ENCODE results near the gene PFAS. TPM values are rescaled to one million over a fixed set of nuclear protein-coding genes. Genes with fewer than 3 reads are reported as not detected.

Gene PFAS
- total and polyA plus RNA-seq, 8 donors, result 4.6 to 68.7 (median 12.4) TPM

DNA sequence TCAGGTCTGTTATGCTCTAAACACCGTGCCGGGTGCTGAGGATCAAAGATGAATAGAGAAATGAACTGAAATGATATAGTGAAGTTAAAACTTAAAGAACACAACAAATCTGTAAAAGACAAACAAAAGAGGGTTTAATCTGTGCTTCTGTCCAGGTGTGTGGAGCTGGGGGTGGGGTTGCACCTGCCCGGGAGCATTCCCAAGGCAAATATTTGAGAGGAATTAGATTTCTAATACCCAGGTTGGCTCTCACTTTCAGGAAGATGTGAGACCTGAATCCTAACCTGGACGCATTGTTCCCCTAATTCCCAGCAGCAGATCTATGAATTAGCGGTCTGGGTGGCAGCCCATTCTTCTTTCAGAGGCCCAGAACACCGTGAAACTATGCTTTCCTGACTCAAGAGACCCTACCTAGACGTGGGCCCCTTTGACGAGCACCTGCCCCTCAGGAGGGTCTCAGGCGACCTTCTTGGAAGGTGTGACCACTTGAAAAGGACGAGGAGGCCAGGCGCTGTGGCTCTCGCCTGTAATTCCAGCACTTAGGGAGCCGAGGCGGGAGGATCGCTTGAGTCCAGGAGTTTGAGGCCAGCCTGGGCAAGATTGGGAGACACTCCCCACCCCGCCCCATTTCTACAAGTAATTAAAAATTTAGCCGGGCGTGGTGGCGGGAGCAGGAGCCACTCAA lies 38.7 kb downstream of the PFAS start:
- WGBS, 5 donors, result 14 to 26% (median 21%) methylated on average over 19 of the region's 19 CpGs
- Histone ChIP-seq H3K36me3 (peaks cover 0 to 10% (median 0%) of the 10 kb centered on the region in 4 donors), H3K4me1 (peaks cover 8 to 54% (median 46%) of the 10 kb centered on the region in 4 donors), H3K9me3 (no peaks in the 10 kb centered on the region), H3K27ac (peak overlapping the region; percentile 94 to 99 (median 95)), H3K27me3 (no peaks in the 10 kb centered on the region), H3K4me3 (peak overlapping the region; percentile 68 to 86 (median 77))
- intact Hi-C loops (cut with DNase I; ENCODE audit: low total_unique reads), result no loop called here
- TF ChIP-seq POLR2AphosphoS5 (IDR thresholded peaks at IDR 0.05) (no peak), EP300 (IDR thresholded peaks at IDR 0.05) (no peak), POLR2A (IDR thresholded peaks at IDR 0.05) (no peak), CTCF (IDR thresholded peaks at IDR 0.05) (no peak)
- DNase-seq, result peak; percentile 30 to 66

DNA sequence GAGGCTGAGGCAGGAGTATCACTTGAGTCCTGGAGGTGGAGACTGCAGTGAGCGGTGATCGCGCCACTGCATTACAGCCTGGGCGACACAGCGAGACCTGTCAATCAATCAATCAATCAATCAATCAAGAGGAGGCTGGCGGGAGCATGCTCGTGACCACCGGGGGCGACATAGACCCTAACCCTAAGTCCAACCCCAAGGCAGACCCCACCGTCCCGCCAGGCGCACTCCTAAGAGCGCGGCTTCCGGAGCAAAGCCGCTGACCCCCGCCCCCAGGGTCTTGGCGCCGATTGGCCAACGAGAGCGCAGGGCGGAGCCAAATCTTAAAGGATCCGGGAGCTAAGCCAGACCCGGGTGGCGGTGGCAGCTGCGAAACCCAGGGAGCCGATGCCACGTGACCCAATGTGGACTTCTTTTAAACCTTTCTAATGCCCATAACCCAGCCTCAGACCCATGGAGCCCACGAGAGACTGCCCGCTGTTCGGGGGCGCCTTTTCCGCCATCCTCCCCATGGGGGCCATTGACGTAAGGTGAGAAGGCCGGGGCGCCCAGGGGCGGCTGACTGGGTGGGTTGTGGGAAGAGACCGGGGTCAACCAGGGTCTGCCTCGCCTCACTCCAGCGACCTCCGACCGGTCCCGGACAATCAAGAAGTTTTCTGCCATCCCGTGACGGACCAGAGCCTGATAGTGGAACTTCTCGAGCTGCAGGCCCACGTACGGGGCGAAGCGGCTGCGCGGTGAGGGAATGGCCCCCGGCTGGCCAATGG lies 39.4 kb downstream of the PFAS start, which contains the start of gene RANGRF:
TSS of gene RANGRF (plus strand) at position 335 of the 767 bp plus-strand sequence. CDS start at position 454, 119 bp downstream.
- no peaks in the 10 kb centered on the region for H3K27me3 ChIP-seq
- H3K36me3 ChIP-seq, result peaks cover 0 to 10% (median 0%) of the 10 kb centered on the region in 4 donors
- intact Hi-C loops (cut with DNase I; ENCODE audit: low total_unique reads), result no loop called here
- peak within 1 kb of the TSS; percentile 68 to 86 (median 77) for H3K4me3 ChIP-seq
- H3K27ac ChIP-seq, result peak within 1 kb of the TSS; percentile 94 to 99 (median 95)
- peak; percentile 94 to 96 for DNase-seq
- 0 to 1% (median 0%) methylated on average over 34 to 53 of the region's 53 CpGs for WGBS, 5 donors
- no peaks in the 10 kb centered on the region for H3K9me3 ChIP-seq
- H3K4me1 ChIP-seq, result peaks cover 8 to 54% (median 48%) of the 10 kb centered on the region in 4 donors
- TF ChIP-seq POLR2A (IDR thresholded peaks at IDR 0.05) (peak in 1 of 4 donors; percentile 31), EP300 (IDR thresholded peaks at IDR 0.05) (peak; percentile 23), POLR2AphosphoS5 (IDR thresholded peaks at IDR 0.05) (peak; percentile 36 to 92 (median 81)), CTCF (IDR thresholded peaks at IDR 0.05) (no peak)

GRCh38 chr17:8289103-8289397 lies 40.0 kb downstream of the PFAS start:
- Histone ChIP-seq H3K27me3 (no peaks in the 10 kb centered on the region), H3K27ac (peak overlapping the region; percentile 94 to 99 (median 95)), H3K9me3 (no peaks in the 10 kb centered on the region), H3K4me3 (peak overlapping the region; percentile 68 to 86 (median 77)), H3K36me3 (peaks cover 0 to 10% (median 0%) of the 10 kb centered on the region in 4 donors), H3K4me1 (peaks cover 8 to 59% (median 50%) of the 10 kb centered on the region in 4 donors)
- intact Hi-C loops (cut with DNase I; ENCODE audit: low total_unique reads), result no loop called here
- TF ChIP-seq EP300 (IDR thresholded peaks at IDR 0.05) (no peak), POLR2AphosphoS5 (IDR thresholded peaks at IDR 0.05) (no peak), CTCF (IDR thresholded peaks at IDR 0.05) (no peak)
- WGBS, 5 donors, result 0 to 8% (median 5%) methylated on average over 2 to 17 of the region's 17 CpGs
- no peak for DNase-seq

DNA sequence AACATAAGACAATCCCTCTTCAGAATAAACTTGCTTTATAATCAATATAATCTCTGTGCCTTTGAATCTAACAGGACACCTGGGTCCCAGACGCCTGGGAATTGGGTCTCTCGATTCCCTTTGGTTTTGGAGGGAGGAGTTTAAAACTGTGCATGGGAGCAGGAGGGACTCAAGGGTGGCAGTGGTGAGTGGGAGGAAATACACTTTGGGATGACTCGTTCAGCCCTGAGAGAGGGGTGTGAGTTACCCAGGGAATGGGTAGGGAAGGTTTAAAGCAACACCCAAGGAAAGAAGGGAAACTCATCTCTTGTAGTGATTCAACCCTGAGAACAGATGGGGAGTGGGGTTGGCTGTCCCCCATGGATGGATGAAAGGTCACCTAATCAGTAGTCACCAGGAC lies 41.0 kb downstream of the PFAS start:
- no peak overlapping the region for H3K4me3 ChIP-seq
- 47 to 75% (median 65%) methylated on average over 3 of the region's 3 CpGs for WGBS, 5 donors
- TF ChIP-seq POLR2A (IDR thresholded peaks at IDR 0.05), result no peak
- no peak for TF ChIP-seq CTCF (IDR thresholded peaks at IDR 0.05)
- TF ChIP-seq EP300 (IDR thresholded peaks at IDR 0.05), result no peak
- TF ChIP-seq POLR2AphosphoS5 (IDR thresholded peaks at IDR 0.05), result no peak
- no peaks in the 10 kb centered on the region for H3K27me3 ChIP-seq
- H3K36me3 ChIP-seq, result peaks cover 0 to 10% (median 0%) of the 10 kb centered on the region in 4 donors
- peak overlapping the region in 1 of 5 donors; percentile 96 for H3K27ac ChIP-seq
- intact Hi-C loops (cut with DNase I; ENCODE audit: low total_unique reads), result no loop called here
- H3K4me1 ChIP-seq, result peaks cover 16 to 64% (median 52%) of the 10 kb centered on the region in 4 donors
- DNase-seq, result no peak
- H3K9me3 ChIP-seq, result no peaks in the 10 kb centered on the region
